ENCODE measurements around the gene TBCEL. TPM values are rescaled to one million over a fixed set of nuclear protein-coding genes. Genes with fewer than 3 reads are reported as not detected.

The TBCEL gene
- polyA plus RNA-seq, 2 donors: 2.0 to 2.2 TPM

DNA sequence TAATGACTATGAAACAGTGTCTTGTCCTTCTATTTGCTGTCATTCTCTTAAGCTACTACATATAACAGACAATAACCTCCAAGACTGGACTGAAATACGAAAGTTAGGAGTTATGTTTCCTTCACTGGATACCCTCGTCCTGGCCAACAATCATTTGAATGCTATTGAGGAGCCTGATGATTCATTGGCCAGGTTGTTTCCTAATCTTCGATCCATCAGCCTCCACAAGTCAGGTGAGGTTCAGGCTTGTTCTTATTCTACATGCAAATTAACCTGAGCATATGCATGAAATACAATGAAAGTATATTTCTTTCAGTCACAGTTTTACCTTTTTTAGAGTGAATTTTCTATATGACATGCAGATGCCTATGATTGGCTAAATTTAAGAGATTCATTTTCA lies 31.2 kb downstream of the TBCEL start:
- Histone ChIP-seq H3K9me3 (ENCODE audit: control insufficient read depth in 2 of 2, insufficient read depth in 1 of 2, low read depth in 1 of 2, low read length in 1 of 2) (no peaks in the 10 kb centered on the region), H3K4me3 (ENCODE audit: low read depth in 1 of 2, low read length in 2 of 2) (no peak overlapping the region), H3K27me3 (ENCODE audit: control insufficient read depth in 1 of 2, insufficient read depth in 2 of 2, low read length in 2 of 2) (no peaks in the 10 kb centered on the region), H3K4me1 (ENCODE audit: control insufficient read depth in 2 of 2, insufficient read depth in 2 of 2, low read length in 1 of 2) (no peaks in the 10 kb centered on the region), H3K27ac (ENCODE audit: low read depth in 2 of 2, low read length in 1 of 2) (no peak overlapping the region), H3K36me3 (ENCODE audit: control insufficient read depth in 2 of 2, insufficient read depth in 2 of 2, low read length in 1 of 2) (peaks cover 3% of the 10 kb centered on the region in 2 donors)
- 67 to 68% methylated on average over 3 of the region's 3 CpGs for WGBS, 2 donors

DNA sequence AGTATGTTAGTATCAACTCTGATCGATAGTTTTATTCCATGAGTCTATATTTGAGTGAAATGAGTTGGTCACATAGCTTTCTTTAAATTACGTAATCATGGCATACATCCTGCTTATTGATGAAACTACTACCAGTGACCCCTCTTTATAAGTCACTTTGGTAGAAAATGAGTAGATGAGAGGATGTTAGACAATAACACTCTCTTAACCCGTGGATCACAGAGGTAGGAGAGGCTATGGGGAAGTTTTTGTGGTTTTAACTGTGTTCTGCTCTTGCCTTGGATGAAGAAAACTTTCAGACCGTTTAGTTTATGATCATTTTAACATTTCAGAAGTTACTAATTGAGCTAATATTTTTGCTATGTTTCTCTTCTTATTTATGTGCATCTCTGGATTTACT lies 34.0 kb downstream of the TBCEL start:
- no peak overlapping the region for H3K4me3 ChIP-seq (ENCODE audit: low read depth in 1 of 2, low read length in 2 of 2)
- peaks cover 3% of the 10 kb centered on the region in 2 donors for H3K36me3 ChIP-seq (ENCODE audit: control insufficient read depth in 2 of 2, insufficient read depth in 2 of 2, low read length in 1 of 2)
- no peaks in the 10 kb centered on the region for H3K9me3 ChIP-seq (ENCODE audit: control insufficient read depth in 2 of 2, insufficient read depth in 1 of 2, low read depth in 1 of 2, low read length in 1 of 2)
- no peak overlapping the region for H3K27ac ChIP-seq (ENCODE audit: low read depth in 2 of 2, low read length in 1 of 2)
- H3K4me1 ChIP-seq (ENCODE audit: control insufficient read depth in 2 of 2, insufficient read depth in 2 of 2, low read length in 1 of 2): no peaks in the 10 kb centered on the region
- no peaks in the 10 kb centered on the region for H3K27me3 ChIP-seq (ENCODE audit: control insufficient read depth in 1 of 2, insufficient read depth in 2 of 2, low read length in 2 of 2)
- 79 to 80% methylated on average over 4 of the region's 4 CpGs for WGBS, 2 donors

GRCh38 chr11:121058941-121059340 lies 35.0 kb downstream of the TBCEL start:
- no peak overlapping the region for H3K27ac ChIP-seq (ENCODE audit: low read depth in 2 of 2, low read length in 1 of 2)
- no peaks in the 10 kb centered on the region for H3K27me3 ChIP-seq (ENCODE audit: control insufficient read depth in 1 of 2, insufficient read depth in 2 of 2, low read length in 2 of 2)
- no peak overlapping the region for H3K4me3 ChIP-seq (ENCODE audit: low read depth in 1 of 2, low read length in 2 of 2)
- H3K4me1 ChIP-seq (ENCODE audit: control insufficient read depth in 2 of 2, insufficient read depth in 2 of 2, low read length in 1 of 2): no peaks in the 10 kb centered on the region
- 82 to 84% methylated on average over 3 of the region's 3 CpGs for WGBS, 2 donors
- H3K36me3 ChIP-seq (ENCODE audit: control insufficient read depth in 2 of 2, insufficient read depth in 2 of 2, low read length in 1 of 2): no peaks in the 10 kb centered on the region
- H3K9me3 ChIP-seq (ENCODE audit: control insufficient read depth in 2 of 2, insufficient read depth in 1 of 2, low read depth in 1 of 2, low read length in 1 of 2): no peaks in the 10 kb centered on the region

GRCh38 chr11:121059605-121060004 lies 35.7 kb downstream of the TBCEL start:
- H3K36me3 ChIP-seq (ENCODE audit: control insufficient read depth in 2 of 2, insufficient read depth in 2 of 2, low read length in 1 of 2): no peaks in the 10 kb centered on the region
- no peaks in the 10 kb centered on the region for H3K27me3 ChIP-seq (ENCODE audit: control insufficient read depth in 1 of 2, insufficient read depth in 2 of 2, low read length in 2 of 2)
- no peaks in the 10 kb centered on the region for H3K9me3 ChIP-seq (ENCODE audit: control insufficient read depth in 2 of 2, insufficient read depth in 1 of 2, low read depth in 1 of 2, low read length in 1 of 2)
- WGBS, 2 donors: 85 to 88% methylated on average over 3 of the region's 3 CpGs
- H3K4me1 ChIP-seq (ENCODE audit: control insufficient read depth in 2 of 2, insufficient read depth in 2 of 2, low read length in 1 of 2): no peaks in the 10 kb centered on the region
- H3K27ac ChIP-seq (ENCODE audit: low read depth in 2 of 2, low read length in 1 of 2): no peak overlapping the region
- no peak overlapping the region for H3K4me3 ChIP-seq (ENCODE audit: low read depth in 1 of 2, low read length in 2 of 2)

- Histone ChIP-seq H3K9me3 (ENCODE audit: control insufficient read depth in 2 of 2, insufficient read depth in 1 of 2, low read depth in 1 of 2, low read length in 1 of 2) (no peaks in the 10 kb centered on the region), H3K27ac (ENCODE audit: low read depth in 2 of 2, low read length in 1 of 2) (no peak overlapping the region), H3K36me3 (ENCODE audit: control insufficient read depth in 2 of 2, insufficient read depth in 2 of 2, low read length in 1 of 2) (peaks cover 0 to under 1% of the 10 kb centered on the region in 2 donors), H3K4me3 (ENCODE audit: low read depth in 1 of 2, low read length in 2 of 2) (no peak overlapping the region), H3K27me3 (ENCODE audit: control insufficient read depth in 1 of 2, insufficient read depth in 2 of 2, low read length in 2 of 2) (no peaks in the 10 kb centered on the region), H3K4me1 (ENCODE audit: control insufficient read depth in 2 of 2, insufficient read depth in 2 of 2, low read length in 1 of 2) (no peaks in the 10 kb centered on the region)
- 88 to 91% methylated on average over 2 of the region's 2 CpGs for WGBS, 2 donors
Observed at GRCh38 chr11:121063728-121064127, 39.8 kb downstream of the TBCEL start.

GRCh38 chr11:121066623-121067022 lies 42.7 kb downstream of the TBCEL start:
- WGBS, 2 donors: 89 to 96% methylated on average over 3 of the region's 3 CpGs
- H3K36me3 ChIP-seq (ENCODE audit: control insufficient read depth in 2 of 2, insufficient read depth in 2 of 2, low read length in 1 of 2): peaks cover 0 to 5% of the 10 kb centered on the region in 2 donors

GRCh38 chr11:121067026-121067425 lies 43.1 kb downstream of the TBCEL start:
- Histone ChIP-seq H3K36me3 (ENCODE audit: control insufficient read depth in 2 of 2, insufficient read depth in 2 of 2, low read length in 1 of 2) (peaks cover 0 to 5% of the 10 kb centered on the region in 2 donors), H3K27ac (ENCODE audit: low read depth in 2 of 2, low read length in 1 of 2) (no peak overlapping the region)
- WGBS, 2 donors: 76 to 78% methylated on average over 3 of the region's 3 CpGs

More at GRCh38 chr11:121066623-121067022, 42.7 kb downstream of the TBCEL start:
- Histone ChIP-seq H3K27me3 (ENCODE audit: control insufficient read depth in 1 of 2, insufficient read depth in 2 of 2, low read length in 2 of 2) (no peaks in the 10 kb centered on the region), H3K27ac (ENCODE audit: low read depth in 2 of 2, low read length in 1 of 2) (no peak overlapping the region), H3K9me3 (ENCODE audit: control insufficient read depth in 2 of 2, insufficient read depth in 1 of 2, low read depth in 1 of 2, low read length in 1 of 2) (no peaks in the 10 kb centered on the region), H3K4me1 (ENCODE audit: control insufficient read depth in 2 of 2, insufficient read depth in 2 of 2, low read length in 1 of 2) (no peaks in the 10 kb centered on the region), H3K4me3 (ENCODE audit: low read depth in 1 of 2, low read length in 2 of 2) (no peak overlapping the region)

DNA sequence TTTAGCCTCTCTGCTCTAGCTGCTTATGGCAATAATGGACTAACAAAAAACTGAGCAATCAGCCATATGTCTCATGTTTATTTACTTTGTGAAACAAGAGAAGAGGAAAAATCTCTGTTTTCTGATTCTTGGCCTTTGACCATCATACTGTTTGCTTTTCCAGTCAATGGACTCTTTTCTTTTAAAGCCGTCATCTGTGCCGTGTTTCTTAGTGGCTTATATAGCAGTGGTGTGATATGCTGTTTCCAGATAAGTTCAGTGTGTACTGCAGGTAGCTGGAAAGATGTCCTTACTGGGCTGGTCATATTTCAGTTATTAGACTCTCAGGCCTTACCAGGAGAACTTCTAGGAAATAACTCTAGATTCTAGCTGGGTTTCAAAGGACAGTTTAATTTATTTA lies 43.6 kb downstream of the TBCEL start:
- H3K27ac ChIP-seq (ENCODE audit: low read depth in 2 of 2, low read length in 1 of 2): no peak overlapping the region
- H3K4me3 ChIP-seq (ENCODE audit: low read depth in 1 of 2, low read length in 2 of 2): no peak overlapping the region
- no peaks in the 10 kb centered on the region for H3K9me3 ChIP-seq (ENCODE audit: control insufficient read depth in 2 of 2, insufficient read depth in 1 of 2, low read depth in 1 of 2, low read length in 1 of 2)
- WGBS, 2 donors: 55 to 66% methylated on average over 2 of the region's 2 CpGs
- peaks cover 0 to 5% of the 10 kb centered on the region in 2 donors for H3K36me3 ChIP-seq (ENCODE audit: control insufficient read depth in 2 of 2, insufficient read depth in 2 of 2, low read length in 1 of 2)
- no peaks in the 10 kb centered on the region for H3K27me3 ChIP-seq (ENCODE audit: control insufficient read depth in 1 of 2, insufficient read depth in 2 of 2, low read length in 2 of 2)
- no peaks in the 10 kb centered on the region for H3K4me1 ChIP-seq (ENCODE audit: control insufficient read depth in 2 of 2, insufficient read depth in 2 of 2, low read length in 1 of 2)

More at GRCh38 chr11:121067026-121067425, 43.1 kb downstream of the TBCEL start:
- H3K4me3 ChIP-seq (ENCODE audit: low read depth in 1 of 2, low read length in 2 of 2): no peak overlapping the region
- H3K4me1 ChIP-seq (ENCODE audit: control insufficient read depth in 2 of 2, insufficient read depth in 2 of 2, low read length in 1 of 2): no peaks in the 10 kb centered on the region
- H3K9me3 ChIP-seq (ENCODE audit: control insufficient read depth in 2 of 2, insufficient read depth in 1 of 2, low read depth in 1 of 2, low read length in 1 of 2): no peaks in the 10 kb centered on the region
- H3K27me3 ChIP-seq (ENCODE audit: control insufficient read depth in 1 of 2, insufficient read depth in 2 of 2, low read length in 2 of 2): no peaks in the 10 kb centered on the region

DNA sequence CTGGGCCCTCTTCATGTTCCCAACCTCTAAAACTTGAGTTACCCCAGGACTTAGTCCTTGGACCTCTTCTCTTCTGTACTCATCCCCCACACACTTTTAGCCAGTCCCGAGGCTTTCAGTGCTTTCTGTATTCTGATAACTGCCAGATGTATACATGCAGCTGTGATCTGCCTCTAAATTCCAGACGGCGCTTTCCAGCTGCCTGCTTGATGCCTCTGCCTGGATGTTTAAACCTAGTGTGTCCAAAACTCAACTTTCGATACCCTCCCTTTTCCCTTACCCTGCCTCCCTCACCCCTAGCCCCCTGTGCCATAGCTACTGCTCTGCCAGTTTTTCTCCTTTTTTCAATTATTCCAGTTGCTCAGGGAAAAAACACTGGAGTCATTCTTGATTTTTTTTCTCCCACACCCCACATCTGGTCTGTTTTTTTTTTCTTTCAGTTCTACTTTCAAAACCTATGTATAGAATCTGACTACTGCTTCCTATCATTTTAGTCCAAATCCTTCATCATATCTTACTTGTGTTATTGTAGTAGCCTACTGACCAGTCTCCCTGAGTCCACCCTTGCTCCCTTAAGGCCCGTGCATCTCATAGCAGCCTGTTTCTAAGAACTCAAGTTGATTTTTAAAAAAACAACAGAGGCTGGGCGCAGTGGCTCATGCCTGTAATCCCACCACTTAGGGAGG lies 44.2 kb downstream of the TBCEL start:
- H3K27ac ChIP-seq (ENCODE audit: low read depth in 2 of 2, low read length in 1 of 2): no peak overlapping the region
- H3K4me1 ChIP-seq (ENCODE audit: control insufficient read depth in 2 of 2, insufficient read depth in 2 of 2, low read length in 1 of 2): no peaks in the 10 kb centered on the region
- 84 to 86% methylated on average over 6 of the region's 6 CpGs for WGBS, 2 donors
- H3K27me3 ChIP-seq (ENCODE audit: control insufficient read depth in 1 of 2, insufficient read depth in 2 of 2, low read length in 2 of 2): no peaks in the 10 kb centered on the region
- H3K36me3 ChIP-seq (ENCODE audit: control insufficient read depth in 2 of 2, insufficient read depth in 2 of 2, low read length in 1 of 2): peaks cover 0 to 5% of the 10 kb centered on the region in 2 donors
- no peaks in the 10 kb centered on the region for H3K9me3 ChIP-seq (ENCODE audit: control insufficient read depth in 2 of 2, insufficient read depth in 1 of 2, low read depth in 1 of 2, low read length in 1 of 2)
- no peak overlapping the region for H3K4me3 ChIP-seq (ENCODE audit: low read depth in 1 of 2, low read length in 2 of 2)

DNA sequence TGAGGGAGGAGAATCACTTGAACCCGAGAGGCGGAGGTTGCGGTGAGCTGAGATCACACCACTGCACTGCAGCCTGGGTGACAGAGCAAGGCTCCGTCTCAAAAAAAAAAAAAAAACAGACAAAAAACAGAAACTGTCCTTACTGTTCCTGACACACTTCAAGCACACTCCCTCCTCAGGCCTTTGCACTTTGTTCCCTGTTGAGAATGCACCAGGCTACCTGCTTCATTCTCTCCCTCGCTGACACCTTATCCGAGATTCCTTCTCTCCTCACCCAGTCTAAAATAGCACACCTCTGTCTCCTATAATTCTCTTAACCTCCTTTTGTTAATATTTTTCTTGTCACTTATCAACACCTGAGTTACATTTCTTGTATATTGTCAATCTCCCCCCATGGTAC lies 44.9 kb downstream of the TBCEL start:
- Histone ChIP-seq H3K4me1 (ENCODE audit: control insufficient read depth in 2 of 2, insufficient read depth in 2 of 2, low read length in 1 of 2) (no peaks in the 10 kb centered on the region), H3K27me3 (ENCODE audit: control insufficient read depth in 1 of 2, insufficient read depth in 2 of 2, low read length in 2 of 2) (no peaks in the 10 kb centered on the region), H3K9me3 (ENCODE audit: control insufficient read depth in 2 of 2, insufficient read depth in 1 of 2, low read depth in 1 of 2, low read length in 1 of 2) (no peaks in the 10 kb centered on the region), H3K27ac (ENCODE audit: low read depth in 2 of 2, low read length in 1 of 2) (no peak overlapping the region), H3K36me3 (ENCODE audit: control insufficient read depth in 2 of 2, insufficient read depth in 2 of 2, low read length in 1 of 2) (peaks cover 0 to 5% of the 10 kb centered on the region in 2 donors), H3K4me3 (ENCODE audit: low read depth in 1 of 2, low read length in 2 of 2) (no peak overlapping the region)
- WGBS, 2 donors: 87 to 90% methylated on average over 6 of the region's 6 CpGs
